Omental fat pad (tissue), 4 donors: Measurements from ENCODE around the gene RUNX1. TPM values are rescaled to one million over a fixed set of nuclear protein-coding genes. Genes with fewer than 3 reads are reported as not detected.

Experiments
- ATAC-seq: fragments of 150-250 bp; one replicate; pipeline ENCODE4 v1.9.1; 2016; ENCODE audit warnings: mild to moderate bottlenecking, moderate library complexity; ENCODE audit not compliant: low FRiP score
- DNase-seq: peaks from one replicate; pipeline ENCODE4 v3.0.0-alpha.2; 2019; ENCODE audit warnings: low spot score
- CTCF ChIP-seq, 3 donors: fragments of 450-650 bp; IDR thresholded peaks; one replicate each; pipeline ENCODE4 v1.5.1; 2016 to 2017; ENCODE audit warnings: antibody characterized with exemption in 3 of 3, mild to moderate bottlenecking in 3 of 3, moderate library complexity in 2 of 3
- total RNA-seq, 4 donors: library from RNA; depleted of rRNA; stranded (reverse); fragments of >200 nt; gene quantifications; one replicate each; pipeline ENCODE4 v1.1.0, GENCODE V29; 2016

Gene RUNX1
- total RNA-seq, 4 donors from 2014 or later: 21.1 to 75.9 (median 30.2) TPM

- DNase-seq (no peak), ATAC-seq (no peak)
- TF ChIP-seq CTCF (IDR thresholded peaks at IDR 0.05): no peak
Measured at GRCh38 chr21:34907461-34908418, 141.4 kb downstream of the RUNX1 start.

- no peak for DNase-seq
- ATAC-seq: no peak
- TF ChIP-seq CTCF (IDR thresholded peaks at IDR 0.05): no peak
Measured at GRCh38 chr21:34906401-34906800, 142.7 kb downstream of the RUNX1 start.

- TF ChIP-seq CTCF (IDR thresholded peaks at IDR 0.05): no peak
- DNase-seq (no peak), ATAC-seq (no peak)
Measured at GRCh38 chr21:34905218-34905537, 143.9 kb downstream of the RUNX1 start.

- no peak for ATAC-seq
- TF ChIP-seq CTCF (IDR thresholded peaks at IDR 0.05): no peak
- no peak for DNase-seq
Measured at GRCh38 chr21:34904526-34905217, 144.4 kb downstream of the RUNX1 start.

GRCh38 chr21:34900376-34900775, 148.7 kb downstream of the RUNX1 start:
- no peak for TF ChIP-seq CTCF (IDR thresholded peaks at IDR 0.05)
- ATAC-seq: no peak
- no peak for DNase-seq

- TF ChIP-seq CTCF (IDR thresholded peaks at IDR 0.05): no peak
- no peak for DNase-seq
- no peak for ATAC-seq
Measured at GRCh38 chr21:34899760-34900159, 149.3 kb downstream of the RUNX1 start.
